ENCODE data around the gene ATP5F1B.

Gene ATP5F1B

GRCh38 chr12:56645717-56646446, at the start of gene ATP5F1B:
Gene ATP5F1B, minus strand, starts transcription at chr12:56645984. Its CDS starts 21 bp downstream, at chr12:56645963.
- DNase-seq (ENCODE audit: low read depth in 2 of 3, low spot score in 1 of 3) = peak; percentile 90 to 91 (median 91)

GRCh38 chr12:56694161-56694560, 48.4 kb upstream of the ATP5F1B start:
- no peak for DNase-seq (ENCODE audit: low read depth in 2 of 3, low spot score in 1 of 3)

GRCh38 chr12:56688846-56689109, 43.0 kb upstream of the ATP5F1B start:
- DNase-seq (ENCODE audit: low read depth in 2 of 3, low spot score in 1 of 3) = no peak

- DNase-seq (ENCODE audit: low read depth in 2 of 3, low spot score in 1 of 3) = peak; percentile 96 to 98 (median 97)
Observed at GRCh38 chr12:56688129-56688845, 42.5 kb upstream of the ATP5F1B start, which contains the start of gene PTGES3. Gene PTGES3, minus strand, starts transcription at chr12:56688284. Its CDS starts 285 bp downstream, at chr12:56687999.

GRCh38 chr12:56687223-56688128, 41.7 kb upstream of the ATP5F1B start:
- DNase-seq (ENCODE audit: low read depth in 2 of 3, low spot score in 1 of 3) = peak; percentile 29 to 40 (median 30)

GRCh38 chr12:56684745-56685359, 39.1 kb upstream of the ATP5F1B start:
- DNase-seq (ENCODE audit: low read depth in 2 of 3, low spot score in 1 of 3) = no peak

- DNase-seq (ENCODE audit: low read depth in 2 of 3, low spot score in 1 of 3) = no peak
Observed at GRCh38 chr12:56682323-56682722, 36.5 kb upstream of the ATP5F1B start.

- no peak for DNase-seq (ENCODE audit: low read depth in 2 of 3, low spot score in 1 of 3)
Observed at GRCh38 chr12:56679883-56680575, 34.2 kb upstream of the ATP5F1B start.

GRCh38 chr12:56678852-56679251, 33.1 kb upstream of the ATP5F1B start:
- DNase-seq (ENCODE audit: low read depth in 2 of 3, low spot score in 1 of 3) = no peak

GRCh38 chr12:56677680-56678079, 31.9 kb upstream of the ATP5F1B start:
- DNase-seq (ENCODE audit: low read depth in 2 of 3, low spot score in 1 of 3) = no peak

GRCh38 chr12:56676851-56677580, 31.2 kb upstream of the ATP5F1B start:
- DNase-seq (ENCODE audit: low read depth in 2 of 3, low spot score in 1 of 3) = no peak

- DNase-seq (ENCODE audit: low read depth in 2 of 3, low spot score in 1 of 3) = no peak
Observed at GRCh38 chr12:56671608-56672007, 25.8 kb upstream of the ATP5F1B start.

GRCh38 chr12:56670836-56671235, 25.1 kb upstream of the ATP5F1B start:
- no peak for DNase-seq (ENCODE audit: low read depth in 2 of 3, low spot score in 1 of 3)

- DNase-seq (ENCODE audit: low read depth in 2 of 3, low spot score in 1 of 3) = no peak
Observed at GRCh38 chr12:56668197-56668457, 22.3 kb upstream of the ATP5F1B start.

- DNase-seq (ENCODE audit: low read depth in 2 of 3, low spot score in 1 of 3) = no peak
Observed at GRCh38 chr12:56661979-56662638, 16.3 kb upstream of the ATP5F1B start.

GRCh38 chr12:56661560-56661959, 15.8 kb upstream of the ATP5F1B start:
- no peak for DNase-seq (ENCODE audit: low read depth in 2 of 3, low spot score in 1 of 3)

GRCh38 chr12:56658921-56659320, 13.1 kb upstream of the ATP5F1B start:
- no peak for DNase-seq (ENCODE audit: low read depth in 2 of 3, low spot score in 1 of 3)

- DNase-seq (ENCODE audit: low read depth in 2 of 3, low spot score in 1 of 3) = no peak
Observed at GRCh38 chr12:56657416-56658379, 11.9 kb upstream of the ATP5F1B start.

All from stimulated activated CD4-positive, alpha-beta T cell treated with anti-CD3 and anti-CD28 coated beads, Interleukin-12 subunit alpha, Interleukin-12 subunit beta, amount 100 ng/mL, for 48 hours (primary cell).